GM19328 (cell line): Measurements from ENCODE around the gene ACTA2.

Source experiments
- ATAC-seq: cut with Tn5 transposase; IDR thresholded peaks from one replicate; pipeline ENCODE4 v1.9.1; 2021; ENCODE audit warnings: mild to moderate bottlenecking, moderate library complexity; ENCODE audit not compliant: unreplicated experiment

ACTA2 gene

DNA sequence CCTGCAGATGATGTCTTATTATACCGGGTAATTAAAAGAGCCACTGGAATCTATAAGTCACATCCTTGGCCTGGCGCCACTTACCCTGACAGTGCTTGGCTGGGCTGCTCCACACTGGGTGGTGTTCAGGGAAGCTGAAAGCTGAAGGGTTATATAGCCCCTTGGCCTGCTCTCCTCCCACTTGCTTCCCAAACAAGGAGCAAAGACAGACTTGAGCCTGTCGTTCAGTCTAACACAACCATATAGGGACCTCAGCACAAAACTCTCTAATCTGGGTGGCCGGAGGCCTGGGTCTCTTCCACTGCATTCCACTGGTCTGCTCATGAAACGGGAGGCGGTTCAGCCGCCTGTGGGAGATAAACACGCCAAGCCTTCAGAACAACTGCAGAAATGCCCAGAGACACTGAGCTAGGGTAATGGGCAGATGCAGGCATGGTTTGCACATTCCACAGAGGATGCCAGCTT, at the start of gene ACTA2:
Gene ACTA2 (minus strand): TSS at position 127 of the 465 bp plus-strand sequence. CDS start 3,843 bp downstream, outside the sequence.
- no peak for ATAC-seq

DNA sequence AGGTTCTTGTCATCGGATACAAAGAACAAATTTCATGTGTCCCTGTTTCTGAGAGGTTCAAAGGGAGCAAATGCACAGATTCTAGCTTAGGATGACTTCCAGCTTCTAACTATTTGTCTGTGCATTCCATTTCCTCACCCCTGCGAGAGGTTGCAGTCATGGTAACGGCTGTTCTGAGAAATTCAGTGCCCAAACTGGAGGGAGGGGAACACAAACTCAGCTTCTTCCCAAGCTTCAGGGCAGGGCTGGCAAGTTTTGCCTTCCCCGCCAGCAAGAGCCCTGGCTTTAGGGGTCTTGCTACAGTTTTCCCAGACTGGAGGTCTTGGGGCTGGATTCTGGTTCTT, 49.1 kb upstream of the ACTA2 start:
- no peak for ATAC-seq

DNA sequence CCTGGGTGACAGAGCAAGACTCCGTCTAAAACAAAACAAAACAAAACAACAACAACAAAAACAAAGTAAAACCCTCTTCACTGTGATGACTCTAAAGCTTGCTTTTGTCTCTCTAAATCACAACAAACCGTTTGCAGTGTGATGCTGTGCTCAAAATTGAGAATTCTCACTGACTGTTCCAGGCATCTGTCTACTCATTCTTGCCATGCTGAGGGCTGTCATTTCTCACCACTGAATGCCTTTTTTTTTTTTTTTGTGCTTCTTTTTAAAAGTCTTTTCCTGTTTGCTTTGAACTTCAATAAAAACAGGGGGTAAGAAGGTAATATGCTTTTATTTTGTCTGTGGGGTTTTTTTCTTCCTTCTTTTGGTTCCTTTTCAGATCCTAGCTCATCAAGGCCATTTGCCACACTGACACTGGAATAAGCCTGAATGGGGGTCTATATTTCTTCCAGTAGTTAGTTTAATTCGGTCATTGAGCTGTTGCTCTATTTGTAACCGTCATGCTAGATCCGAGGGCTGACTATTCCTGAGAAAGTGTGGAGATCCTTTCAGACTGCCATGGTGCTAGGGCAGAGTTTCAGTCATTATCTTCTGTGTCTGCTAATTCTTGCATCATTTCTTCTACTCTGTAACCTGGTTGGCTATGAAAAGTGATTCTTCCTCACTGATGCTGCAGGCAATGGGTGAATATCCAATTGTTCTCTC, 48.6 kb upstream of the ACTA2 start:
- no peak for ATAC-seq

DNA sequence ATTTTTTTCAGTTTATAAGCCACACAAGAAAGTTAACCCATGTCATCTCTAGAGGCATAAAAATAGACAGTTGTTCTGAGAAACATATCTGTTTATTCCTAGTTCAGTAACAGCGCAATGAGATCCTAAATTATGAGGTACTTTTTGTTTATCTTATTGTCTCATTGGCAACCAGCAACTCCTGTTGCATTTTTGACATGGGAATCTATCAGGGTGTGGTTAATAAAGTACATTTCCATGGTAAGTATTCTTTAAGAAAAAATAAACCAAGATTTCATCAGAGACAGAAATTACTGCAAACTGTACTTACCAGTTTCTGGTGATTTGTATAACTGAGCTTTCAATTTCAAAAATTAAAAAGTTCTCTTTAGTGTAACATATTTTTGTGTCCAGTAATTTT, 47.1 kb upstream of the ACTA2 start:
- no peak for ATAC-seq

DNA sequence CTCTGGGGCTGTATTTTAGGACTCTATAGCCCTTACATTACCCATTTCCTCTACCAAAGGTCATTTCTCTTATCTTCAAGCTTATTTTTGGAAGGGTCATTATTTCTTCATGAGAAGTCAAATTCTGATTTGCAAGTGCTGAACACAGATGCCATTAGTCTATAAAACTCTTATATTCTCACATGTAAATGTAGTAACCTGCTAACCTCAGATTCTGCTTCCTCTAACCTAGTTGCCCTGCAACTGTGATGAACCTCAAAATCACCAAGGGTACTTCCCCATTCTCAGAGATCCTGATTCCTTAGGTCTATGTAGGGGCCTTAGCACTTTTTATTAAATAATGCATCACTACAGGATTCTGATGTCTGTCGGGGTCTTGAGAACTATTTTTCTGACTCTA, 44.4 kb upstream of the ACTA2 start:
- peak; percentile 46 for ATAC-seq

DNA sequence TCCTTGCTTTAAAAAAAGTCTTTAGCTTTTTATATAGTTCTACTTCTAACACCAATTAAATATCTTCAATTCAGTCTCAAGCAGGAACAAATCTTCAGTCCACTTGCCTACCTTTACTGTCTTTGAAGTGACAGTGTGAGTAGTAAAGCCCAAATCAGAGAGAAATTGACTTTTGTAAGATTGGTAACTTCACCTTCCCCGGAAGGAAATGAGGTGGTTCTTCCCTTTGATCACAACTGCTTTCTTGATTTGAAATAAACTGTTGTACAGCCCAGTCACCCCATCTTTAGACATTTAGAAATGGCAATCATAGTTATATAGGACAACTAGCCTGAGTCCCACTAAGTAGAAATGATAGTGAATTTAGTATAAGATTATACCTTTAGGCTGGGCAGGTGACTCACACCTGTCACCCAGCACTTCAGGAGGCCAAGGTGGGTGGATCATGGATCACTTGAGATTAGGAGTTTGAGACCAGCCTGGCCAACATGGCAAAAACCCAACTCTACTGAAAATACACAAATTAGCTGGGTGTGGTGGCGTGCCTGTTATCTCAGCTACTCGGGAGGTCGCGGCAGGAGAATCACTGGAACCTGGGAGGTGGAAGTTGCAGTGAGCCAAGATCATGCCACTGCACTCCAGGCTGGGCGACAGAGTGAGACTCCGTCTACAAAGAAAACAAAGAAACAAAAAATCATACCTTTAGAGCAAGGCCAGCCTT, 42.7 kb upstream of the ACTA2 start:
- no peak for ATAC-seq

DNA sequence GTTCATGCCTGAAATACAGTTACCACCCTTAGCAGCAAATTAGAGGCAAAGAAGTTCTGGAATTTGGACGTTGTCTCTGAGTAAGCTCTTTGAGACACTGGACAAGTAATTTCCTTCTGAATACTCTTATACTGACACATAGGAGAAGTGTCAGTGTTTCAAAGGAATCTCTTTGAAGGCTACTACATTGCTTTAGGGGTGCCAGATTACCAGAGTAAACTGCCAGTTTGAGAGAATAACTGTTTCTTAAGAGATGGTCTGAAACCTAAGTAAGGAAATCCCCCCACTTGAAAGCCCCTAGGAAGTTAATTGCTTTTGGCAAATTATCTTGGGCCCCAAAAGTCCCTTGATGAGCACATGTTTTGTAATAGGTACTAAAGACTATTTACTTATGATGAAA, 41.4 kb upstream of the ACTA2 start:
- ATAC-seq = no peak

DNA sequence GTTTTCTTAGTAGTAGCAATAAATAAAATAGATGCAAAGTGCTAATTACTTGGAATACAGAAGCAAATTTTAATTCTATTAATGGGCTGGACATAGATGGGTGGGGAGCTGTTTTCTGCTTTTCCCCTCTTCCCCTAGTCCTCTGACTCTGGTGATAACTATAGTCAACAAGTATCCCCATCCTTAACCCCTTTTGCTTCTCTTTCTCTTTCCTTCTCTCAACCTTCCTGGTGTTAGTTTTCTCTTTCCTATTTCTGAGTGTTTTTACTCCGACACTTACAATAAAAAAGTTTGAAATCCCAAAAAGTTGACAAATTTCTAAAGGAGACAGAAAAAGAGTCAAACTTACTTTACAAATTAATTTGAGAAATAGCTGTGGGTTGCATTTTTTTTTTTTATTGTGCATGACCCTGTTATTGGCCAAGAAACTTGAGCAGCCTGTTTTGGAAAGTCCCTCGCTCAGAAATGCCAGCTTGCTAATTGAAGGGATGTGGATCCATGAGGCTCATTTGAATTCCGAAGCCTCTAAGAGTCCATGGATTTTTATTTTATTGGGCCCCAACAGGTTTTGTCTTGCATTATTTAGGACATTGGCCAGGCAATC, 40.5 kb upstream of the ACTA2 start:
- ATAC-seq = no peak

DNA sequence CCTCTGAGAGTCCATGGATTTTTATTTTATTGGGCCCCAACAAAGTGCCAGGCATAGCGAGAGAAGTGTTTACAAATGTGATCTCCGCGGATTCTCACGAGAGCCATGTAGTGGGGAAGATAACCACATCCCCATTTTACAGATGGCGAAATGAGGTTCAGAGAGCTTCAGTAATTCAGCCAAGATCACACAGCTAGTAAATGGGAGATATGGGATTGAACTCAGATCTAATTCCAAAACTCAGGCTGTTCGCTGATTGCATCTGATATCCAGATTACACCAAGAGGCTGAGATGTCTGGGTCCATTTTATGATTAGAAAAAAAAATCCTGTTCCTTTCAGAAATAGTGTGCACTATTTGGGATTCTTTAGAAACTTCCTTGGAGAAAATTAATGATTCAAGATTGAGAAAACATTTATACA, 39.3 kb upstream of the ACTA2 start:
- no peak for ATAC-seq

DNA sequence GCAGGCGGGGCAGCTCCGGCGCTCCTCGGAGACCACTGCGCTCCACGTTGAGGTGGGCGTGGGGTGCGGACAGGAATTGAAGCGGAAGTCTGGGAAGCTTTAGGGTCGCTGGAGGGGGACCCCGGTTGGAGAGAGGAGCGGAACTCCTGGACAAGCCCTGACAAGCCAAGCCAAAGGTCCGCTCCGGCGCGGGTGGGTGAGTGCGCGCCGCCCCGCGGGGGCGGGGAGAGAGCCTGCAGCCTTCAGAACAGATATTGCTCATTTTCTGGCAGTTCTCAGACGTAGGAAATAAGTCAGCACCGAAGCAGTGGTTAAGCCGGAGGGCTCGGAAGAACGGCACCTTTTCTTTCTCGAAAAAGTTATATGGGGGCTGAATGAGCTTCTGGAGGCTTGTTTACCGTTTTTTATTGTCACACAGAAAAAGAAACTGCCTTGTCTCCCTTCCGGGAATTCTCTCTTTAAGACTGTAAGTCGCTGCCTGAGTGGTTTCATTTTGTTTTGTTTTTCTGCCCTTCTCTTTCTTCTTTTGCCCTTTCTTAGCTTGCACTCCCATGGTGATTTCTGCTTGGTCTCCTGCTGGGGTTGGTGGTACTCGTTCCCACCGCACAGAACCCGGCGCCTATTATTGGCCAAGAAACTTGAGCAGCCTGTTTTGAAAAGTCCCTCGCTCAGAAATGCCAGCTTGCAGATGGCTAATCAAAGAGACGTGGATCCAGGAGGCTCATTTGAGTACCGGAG, 38.8 kb upstream of the ACTA2 start:
- ATAC-seq = peak; percentile 24

DNA sequence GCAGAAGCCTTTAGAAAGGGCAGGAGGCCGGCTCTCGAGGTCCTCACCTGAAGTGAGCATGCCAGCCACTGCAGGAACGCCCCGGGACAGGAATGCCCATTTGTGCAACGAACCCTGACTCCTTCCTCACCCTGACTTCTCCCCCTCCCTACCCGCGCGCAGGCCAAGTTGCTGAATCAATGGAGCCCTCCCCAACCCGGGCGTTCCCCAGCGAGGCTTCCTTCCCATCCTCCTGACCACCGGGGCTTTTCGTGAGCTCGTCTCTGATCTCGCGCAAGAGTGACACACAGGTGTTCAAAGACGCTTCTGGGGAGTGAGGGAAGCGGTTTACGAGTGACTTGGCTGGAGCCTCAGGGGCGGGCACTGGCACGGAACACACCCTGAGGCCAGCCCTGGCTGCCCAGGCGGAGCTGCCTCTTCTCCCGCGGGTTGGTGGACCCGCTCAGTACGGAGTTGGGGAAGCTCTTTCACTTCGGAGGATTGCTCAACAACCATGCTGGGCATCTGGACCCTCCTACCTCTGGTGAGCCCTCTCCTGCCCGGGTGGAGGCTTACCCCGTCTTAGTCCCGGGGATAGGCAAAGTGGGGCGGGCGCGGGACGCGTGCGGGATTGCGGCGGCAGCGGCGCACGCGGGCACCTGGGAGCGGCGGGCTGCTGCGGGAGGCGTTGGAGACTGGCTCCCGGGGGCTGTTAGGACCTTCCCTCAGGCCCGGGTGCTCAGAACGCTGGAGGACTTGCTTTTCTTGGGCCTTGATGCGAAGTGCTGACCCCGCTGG, 38.0 kb upstream of the ACTA2 start, which contains the start of gene FAS:
Gene FAS (plus strand): TSS at position 415 of the 777 bp plus-strand sequence. CDS start 79 bp downstream, at position 494.
- peak; percentile 65 for ATAC-seq

DNA sequence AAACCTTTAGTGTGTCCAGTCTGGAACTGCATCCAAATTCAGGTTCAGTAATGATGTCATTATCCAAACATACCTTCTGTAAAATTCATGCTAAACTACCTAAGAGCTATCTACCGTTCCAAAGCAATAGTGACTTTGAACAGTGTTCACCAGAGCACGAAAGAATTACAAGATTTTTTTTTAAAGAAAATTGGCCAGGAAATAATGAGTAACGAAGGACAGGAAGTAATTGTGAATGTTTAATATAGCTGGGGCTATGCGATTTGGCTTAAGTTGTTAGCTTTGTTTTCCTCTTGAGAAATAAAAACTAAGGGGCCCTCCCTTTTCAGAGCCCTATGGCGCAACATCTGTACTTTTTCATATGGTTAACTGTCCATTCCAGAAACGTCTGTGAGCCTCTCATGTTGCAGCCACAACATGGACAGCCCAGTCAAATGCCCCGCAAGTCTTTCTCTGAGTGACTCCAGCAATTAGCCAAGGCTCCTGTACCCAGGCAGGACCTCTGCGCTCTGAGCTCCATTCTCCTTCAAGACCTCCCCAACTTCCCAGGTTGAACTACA, 37.3 kb upstream of the ACTA2 start:
- ATAC-seq = peak; percentile 3

DNA sequence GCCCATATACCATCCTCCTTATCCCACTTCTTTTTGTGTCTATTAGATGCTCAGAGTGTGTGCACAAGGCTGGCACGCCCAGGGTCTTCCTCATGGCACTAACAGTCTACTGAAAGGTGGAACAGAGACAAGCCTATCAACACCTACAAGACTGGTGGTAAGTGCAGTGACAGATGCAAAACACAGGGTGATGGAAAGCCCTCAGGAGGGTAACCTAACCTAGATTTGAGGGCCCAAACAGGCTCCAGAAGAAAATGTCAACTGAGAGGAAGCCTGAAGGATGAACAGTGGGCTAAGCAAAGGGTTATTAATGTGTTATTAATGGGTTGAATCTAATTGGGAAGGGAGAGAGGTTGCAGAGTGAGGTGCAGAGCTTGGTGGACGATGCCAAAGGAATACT, 36.9 kb upstream of the ACTA2 start:
- ATAC-seq = no peak

DNA sequence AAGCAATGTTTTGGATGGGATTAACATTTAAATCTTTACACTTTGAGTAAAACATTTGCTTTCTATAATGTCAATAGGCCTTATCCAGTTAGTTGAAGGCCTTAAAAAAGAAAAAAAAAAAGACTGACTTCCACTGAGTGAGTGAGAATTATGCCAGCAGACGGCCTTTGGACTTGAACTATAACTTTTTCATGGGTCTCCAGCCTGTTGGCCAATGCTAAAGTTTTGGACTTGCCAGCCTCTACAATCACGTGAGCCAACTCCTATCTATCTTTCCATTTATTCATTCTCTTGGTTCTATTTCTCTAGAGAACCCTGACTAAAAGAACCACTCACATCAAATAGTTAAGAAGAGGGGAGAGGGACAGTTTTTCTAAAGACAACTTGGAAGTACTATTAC, 35.3 kb upstream of the ACTA2 start:
- ATAC-seq = no peak

DNA sequence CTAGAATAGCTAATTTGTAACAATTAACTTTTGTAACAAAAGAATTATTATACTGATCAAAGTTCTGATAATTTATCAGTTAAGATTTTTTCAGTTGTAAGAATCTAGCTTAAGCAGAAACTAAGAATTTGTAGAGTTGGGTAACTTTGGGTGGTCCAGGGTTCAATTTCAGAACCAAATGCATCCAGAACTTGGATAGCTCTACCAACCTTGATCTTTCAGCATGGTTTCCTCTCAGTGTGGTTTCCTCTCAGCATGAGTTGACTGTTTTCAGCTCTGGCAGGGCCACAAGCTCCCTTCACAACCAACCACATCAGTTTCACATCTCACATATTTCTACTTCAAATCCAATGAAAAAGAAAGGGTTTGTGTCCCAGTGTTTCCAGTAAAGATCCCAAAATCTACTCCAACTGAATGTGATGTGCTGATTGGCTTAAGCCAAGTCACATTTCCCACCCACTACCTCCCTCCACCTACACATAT, 34.7 kb upstream of the ACTA2 start:
- ATAC-seq = no peak

DNA sequence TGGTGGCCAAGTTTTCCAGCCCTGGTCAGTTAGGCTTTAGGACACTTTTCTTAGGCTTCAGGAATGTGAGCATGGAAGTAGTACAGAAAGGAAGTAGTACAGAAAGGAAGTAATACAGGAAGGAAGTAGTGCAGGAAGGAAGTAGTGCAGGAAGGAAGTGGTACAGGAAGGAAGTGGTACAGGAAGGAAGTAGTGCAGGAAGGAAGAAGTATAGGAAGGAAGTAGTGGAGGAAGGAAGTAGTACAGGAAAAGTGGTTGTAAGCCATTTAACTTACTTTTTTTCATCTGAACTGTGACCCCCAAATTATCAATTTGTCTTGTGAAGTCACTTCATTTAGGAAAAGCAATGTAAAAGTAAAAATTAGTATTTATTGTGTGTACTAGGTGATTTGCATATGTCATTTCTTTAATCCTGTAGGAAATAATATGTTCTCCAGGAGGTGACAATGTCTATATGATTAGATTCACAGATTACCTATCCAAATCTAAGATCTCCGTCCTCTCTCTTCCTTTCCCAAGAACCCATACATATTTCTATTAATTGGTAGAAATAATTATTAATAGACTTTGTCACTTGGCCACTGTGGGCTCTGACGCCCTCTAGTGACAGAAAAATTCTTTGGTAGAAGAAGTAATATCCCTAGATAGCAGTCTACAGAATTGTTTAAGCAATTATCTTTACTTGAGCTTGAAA, 34.1 kb upstream of the ACTA2 start:
- no peak for ATAC-seq

DNA sequence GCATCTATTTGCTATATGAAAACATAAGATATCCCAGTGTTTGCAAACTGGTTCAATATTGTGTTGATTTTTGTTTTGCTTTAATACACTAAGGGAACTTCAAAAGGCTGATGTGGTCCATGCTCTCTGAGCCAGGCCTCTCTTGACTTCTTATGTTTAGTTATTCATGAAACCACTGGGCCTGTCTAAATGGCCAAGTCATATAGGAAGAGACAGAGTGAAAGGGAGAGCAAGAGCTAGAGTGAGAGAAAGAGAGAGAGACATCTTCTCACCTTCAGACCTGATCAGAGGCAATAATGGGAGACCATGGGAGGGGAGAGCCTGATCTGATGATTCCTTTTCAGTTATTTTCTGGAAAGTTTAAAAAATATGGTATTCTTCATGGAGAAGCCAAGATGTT, 32.0 kb upstream of the ACTA2 start:
- ATAC-seq = no peak

DNA sequence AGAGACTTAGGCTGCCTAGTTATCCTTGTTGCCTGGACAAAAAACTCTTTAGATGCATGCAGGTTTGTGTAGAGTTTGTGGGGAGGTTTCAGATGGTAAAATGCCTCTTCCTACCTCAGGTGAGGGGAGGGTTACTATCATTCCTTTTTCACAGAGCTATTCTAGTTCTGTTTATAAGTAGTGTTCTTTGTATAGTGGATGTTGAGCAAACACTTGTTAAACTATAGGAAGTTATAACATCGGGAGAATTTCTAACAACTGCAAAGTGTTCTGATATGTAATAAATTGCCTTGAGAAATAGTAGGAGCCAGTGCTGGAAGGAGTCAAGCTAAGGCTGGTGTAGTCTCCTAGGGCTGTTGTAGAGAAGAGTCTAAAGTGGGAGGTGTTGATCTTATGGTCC, 31.4 kb upstream of the ACTA2 start:
- no peak for ATAC-seq

DNA sequence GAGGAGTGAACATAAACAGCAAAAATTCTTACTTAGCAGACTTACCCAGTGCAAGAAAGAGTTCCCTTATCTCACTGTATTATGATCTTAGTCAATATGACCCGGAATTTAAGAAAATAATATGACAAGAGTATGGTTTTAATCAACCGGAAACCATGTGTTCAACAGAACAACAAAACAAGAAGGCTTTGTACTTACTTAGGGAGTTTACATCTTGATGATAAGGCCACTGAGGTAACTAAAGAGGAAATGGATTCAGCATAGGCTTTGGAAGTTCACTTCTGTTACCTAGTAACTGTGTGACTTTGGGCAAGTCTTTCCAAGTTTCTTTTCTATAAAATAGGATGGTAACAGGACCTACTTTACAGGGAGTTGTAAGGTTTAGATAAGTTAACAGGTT, 30.6 kb upstream of the ACTA2 start:
- ATAC-seq = no peak
